ENCODE data around the gene NUDT19. TPM values are rescaled to one million over a fixed set of nuclear protein-coding genes. Genes with fewer than 3 reads are reported as not detected.

The NUDT19 gene
- total RNA-seq, 1 experiment from 2014 or later = 6.1 TPM

DNA sequence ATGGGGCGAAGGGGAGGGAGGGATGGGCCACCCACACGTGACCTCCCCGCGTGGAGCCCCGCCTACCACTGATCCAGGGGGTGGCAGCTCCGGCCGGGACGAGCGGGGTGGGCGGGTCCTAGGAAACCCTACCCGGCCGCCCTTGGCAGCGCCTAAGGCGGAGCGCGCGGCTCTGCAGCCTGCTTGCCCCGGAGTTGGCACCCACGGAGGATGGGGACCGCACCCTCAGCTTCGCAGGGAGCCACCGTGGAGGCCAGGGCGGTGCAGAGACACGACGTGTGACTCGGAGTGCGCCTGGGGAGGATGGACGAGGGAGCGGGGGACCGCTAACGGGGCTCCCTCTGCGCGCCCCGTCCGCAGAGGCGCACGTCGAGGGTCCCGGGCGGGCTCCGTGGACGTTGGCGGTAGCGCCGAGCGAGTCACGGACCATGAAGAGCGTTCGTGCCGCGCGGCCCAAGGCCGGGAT is 15.9 kb upstream of the NUDT19 start, which contains the start of gene RGS9BP:
RGS9BP (plus strand) TSS at position 129 of the 466 bp plus-strand sequence. CDS start 416 bp downstream, outside the sequence.
- Histone ChIP-seq H3K23ac (ENCODE audit: insufficient read length, low read depth, low read length) (no peak within 1 kb of the TSS), H3K4me1 (ENCODE audit: insufficient read depth, low read length) (no peaks in the 10 kb centered on the region), H2BK15ac (ENCODE audit: low read depth, low read length) (no peak within 1 kb of the TSS), H2BK5ac (ENCODE audit: insufficient read length, low read length) (no peak within 1 kb of the TSS), H2AFZ (ENCODE audit: low read length) (no peak within 1 kb of the TSS), H3K79me2 (ENCODE audit: insufficient read depth, low read length) (peaks cover 15% of the 10 kb centered on the region; the same call in 1 of the 2 replicates), H3K9me3 (ENCODE audit: control insufficient read depth, low read depth, low read length) (no peaks in the 10 kb centered on the region), H2BK12ac (ENCODE audit: insufficient read length, low read depth, low read length) (no peak within 1 kb of the TSS), H4K20me1 (ENCODE audit: control insufficient read depth, insufficient read depth, insufficient read length) (no peaks in the 10 kb centered on the region), H3K23me2 (ENCODE audit: insufficient read length, low read depth, low read length, poor library complexity, severe bottlenecking) (peaks cover 9% of the 10 kb centered on the region), H4K5ac (ENCODE audit: insufficient read length, low read depth, low read length) (no peak within 1 kb of the TSS), H3K18ac (ENCODE audit: insufficient read length, low read depth, low read length) (no peak within 1 kb of the TSS), H2BK20ac (ENCODE audit: low read depth, low read length, poor library complexity, severe bottlenecking) (no peak within 1 kb of the TSS), H3T11ph (ENCODE audit: low read length) (no peak within 1 kb of the TSS), H3K56ac (ENCODE audit: insufficient read length, low read depth, low read length) (no peak within 1 kb of the TSS), H2AK5ac (ENCODE audit: insufficient read length, low read length) (no peak within 1 kb of the TSS), H3K27ac (ENCODE audit: insufficient read length, low read depth, low read length) (no peak within 1 kb of the TSS), H3K14ac (ENCODE audit: insufficient read depth, low read length) (no peak within 1 kb of the TSS), H3K4ac (ENCODE audit: low read depth, low read length) (no peak within 1 kb of the TSS), H3K27me3 (ENCODE audit: insufficient read depth, low read length) (peaks cover 18% of the 10 kb centered on the region; the same call in 1 of the 2 replicates), H3K4me2 (ENCODE audit: insufficient read depth, insufficient read length, low read length) (peak within 1 kb of the TSS; percentile 92), H3K9ac (ENCODE audit: extremely low read depth, insufficient read length, low read length) (no peak within 1 kb of the TSS), H2BK120ac (ENCODE audit: low read depth, low read length, poor library complexity, severe bottlenecking) (no peak within 1 kb of the TSS), H4K91ac (ENCODE audit: insufficient read length, low read depth, low read length) (no peak within 1 kb of the TSS), H3K79me1 (ENCODE audit: insufficient read depth, low read depth, low read length, poor library complexity, severe bottlenecking) (peaks cover 10% of the 10 kb centered on the region), H4K8ac (replicated peaks; ENCODE audit: insufficient read length, low read depth, low read length) (no peak within 1 kb of the TSS)
- no CpG with 5 or more reads among the region's 53 CpGs for WGBS (ENCODE audit: extremely low coverage, insufficient read length, low lambda C conversion rate)
- Mint-ChIP-seq H3K9me3 (peaks cover 0 to 1% of the 10 kb centered on the region in 2 experiments; a peak in 3 of 5 replicates), H3K4me3 (peak within 1 kb of the TSS; percentile 67 to 81), H3K27me3 (ENCODE audit: low read depth) (peaks cover 47% of the 10 kb centered on the region), H3K27ac (no peak within 1 kb of the TSS), H3K4me1 (peaks cover 19 to 25% of the 10 kb centered on the region in 2 experiments), H3K36me3 (ENCODE audit: insufficient read depth in 1 of 3, low read depth in 3 of 3) (peaks cover 0 to 2% (median 0%) of the 10 kb centered on the region in 3 experiments; a peak in 2 of 7 replicates)
- TF ChIP-seq, protein P1, sequence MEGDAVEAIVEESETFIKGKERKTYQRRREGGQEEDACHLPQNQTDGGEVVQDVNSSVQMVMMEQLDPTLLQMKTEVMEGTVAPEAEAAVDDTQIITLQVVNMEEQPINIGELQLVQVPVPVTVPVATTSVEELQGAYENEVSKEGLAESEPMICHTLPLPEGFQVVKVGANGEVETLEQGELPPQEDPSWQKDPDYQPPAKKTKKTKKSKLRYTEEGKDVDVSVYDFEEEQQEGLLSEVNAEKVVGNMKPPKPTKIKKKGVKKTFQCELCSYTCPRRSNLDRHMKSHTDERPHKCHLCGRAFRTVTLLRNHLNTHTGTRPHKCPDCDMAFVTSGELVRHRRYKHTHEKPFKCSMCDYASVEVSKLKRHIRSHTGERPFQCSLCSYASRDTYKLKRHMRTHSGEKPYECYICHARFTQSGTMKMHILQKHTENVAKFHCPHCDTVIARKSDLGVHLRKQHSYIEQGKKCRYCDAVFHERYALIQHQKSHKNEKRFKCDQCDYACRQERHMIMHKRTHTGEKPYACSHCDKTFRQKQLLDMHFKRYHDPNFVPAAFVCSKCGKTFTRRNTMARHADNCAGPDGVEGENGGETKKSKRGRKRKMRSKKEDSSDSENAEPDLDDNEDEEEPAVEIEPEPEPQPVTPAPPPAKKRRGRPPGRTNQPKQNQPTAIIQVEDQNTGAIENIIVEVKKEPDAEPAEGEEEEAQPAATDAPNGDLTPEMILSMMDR (conservative IDR thresholded peaks at IDR 0.05) = no peak
- peak; percentile 66 for DNase-seq
